ENCODE measurements around the gene ATP8A2.
A peak's percentile ranks its signal among the peaks of the same experiment; 100 is the strongest.

Gene ATP8A2

DNA sequence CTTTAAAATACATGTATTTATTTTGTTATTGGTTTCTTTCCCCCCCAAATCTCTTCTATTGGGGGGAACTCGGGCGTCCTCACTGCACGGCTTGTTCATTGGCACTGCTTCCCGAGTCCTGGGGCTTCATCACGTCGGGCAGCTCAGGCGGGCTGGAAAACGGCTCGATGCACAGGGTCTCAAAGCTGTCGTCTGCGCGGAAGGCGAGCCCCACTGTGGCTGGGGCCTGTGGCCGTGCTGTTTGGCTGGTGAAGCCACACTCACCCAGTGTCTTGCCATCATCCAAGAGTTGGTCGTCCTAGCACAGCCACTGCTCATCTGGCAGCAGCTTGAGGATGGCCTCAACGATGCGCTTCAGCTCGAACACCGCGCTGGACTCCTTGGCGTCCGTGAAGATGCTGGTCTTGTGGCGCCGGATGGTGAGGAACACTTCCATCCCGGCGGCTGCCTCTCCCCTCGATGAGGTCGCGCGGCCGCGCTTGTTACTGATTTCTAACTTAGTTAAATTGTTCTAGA is 6.0 kb upstream of the ATP8A2 start:
- no peak for DNase-seq
- no peaks in the 10 kb centered on the region for H3K4me1 ChIP-seq
- no peaks in the 10 kb centered on the region for H3K9me3 ChIP-seq
- intact Hi-C loops (cut with DNase I; ENCODE audit: low total_unique reads): no loop called here
- no peak overlapping the region for H3K4me3 ChIP-seq
- H3K27ac ChIP-seq: no peak overlapping the region
- TF ChIP-seq, protein P1, sequence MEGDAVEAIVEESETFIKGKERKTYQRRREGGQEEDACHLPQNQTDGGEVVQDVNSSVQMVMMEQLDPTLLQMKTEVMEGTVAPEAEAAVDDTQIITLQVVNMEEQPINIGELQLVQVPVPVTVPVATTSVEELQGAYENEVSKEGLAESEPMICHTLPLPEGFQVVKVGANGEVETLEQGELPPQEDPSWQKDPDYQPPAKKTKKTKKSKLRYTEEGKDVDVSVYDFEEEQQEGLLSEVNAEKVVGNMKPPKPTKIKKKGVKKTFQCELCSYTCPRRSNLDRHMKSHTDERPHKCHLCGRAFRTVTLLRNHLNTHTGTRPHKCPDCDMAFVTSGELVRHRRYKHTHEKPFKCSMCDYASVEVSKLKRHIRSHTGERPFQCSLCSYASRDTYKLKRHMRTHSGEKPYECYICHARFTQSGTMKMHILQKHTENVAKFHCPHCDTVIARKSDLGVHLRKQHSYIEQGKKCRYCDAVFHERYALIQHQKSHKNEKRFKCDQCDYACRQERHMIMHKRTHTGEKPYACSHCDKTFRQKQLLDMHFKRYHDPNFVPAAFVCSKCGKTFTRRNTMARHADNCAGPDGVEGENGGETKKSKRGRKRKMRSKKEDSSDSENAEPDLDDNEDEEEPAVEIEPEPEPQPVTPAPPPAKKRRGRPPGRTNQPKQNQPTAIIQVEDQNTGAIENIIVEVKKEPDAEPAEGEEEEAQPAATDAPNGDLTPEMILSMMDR (IDR thresholded peaks at IDR 0.05): no peak
- peaks cover 0 to 16% of the 10 kb centered on the region in 2 donors for H3K27me3 ChIP-seq
- H3K36me3 ChIP-seq: no peaks in the 10 kb centered on the region

DNA sequence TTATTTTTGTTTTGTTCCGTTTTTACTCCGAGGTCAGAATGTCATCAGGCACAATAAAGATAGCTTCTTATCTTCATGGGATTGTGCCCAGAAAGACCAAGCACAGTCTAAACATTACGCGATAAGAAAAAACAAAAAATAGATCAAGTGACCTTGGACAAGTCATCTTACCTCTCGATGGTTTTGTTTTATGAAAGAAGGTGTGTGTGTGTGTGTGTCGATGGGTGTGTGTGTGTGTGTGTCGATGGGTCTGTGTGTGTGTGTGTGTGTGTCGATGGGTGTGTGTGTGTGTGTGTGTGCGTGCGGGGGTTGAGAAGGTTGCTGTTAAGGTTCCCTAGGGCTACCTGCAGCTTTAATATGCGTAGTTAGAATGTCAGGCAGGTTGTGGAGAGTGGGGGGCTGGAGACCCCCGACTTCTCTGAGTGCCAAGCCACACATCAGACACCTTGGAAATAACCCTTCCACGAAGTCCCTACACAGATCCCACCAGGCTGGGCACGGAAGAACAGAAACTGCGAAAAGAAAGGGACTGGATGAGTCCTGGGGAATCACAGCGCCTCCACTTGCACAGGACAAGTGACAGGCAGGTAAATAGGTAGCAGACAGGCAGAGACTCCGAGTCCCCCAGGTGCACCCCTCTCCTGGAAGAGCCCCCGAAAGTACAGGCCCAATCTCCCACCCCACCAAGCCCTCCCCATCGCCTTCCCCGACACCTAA is 458 bp upstream of the ATP8A2 start:
- H3K36me3 ChIP-seq: no peaks in the 10 kb centered on the region
- H3K9me3 ChIP-seq: no peaks in the 10 kb centered on the region
- H3K27ac ChIP-seq: no peak overlapping the region
- H3K4me3 ChIP-seq: peak overlapping the region in 1 of 2 donors; percentile 33
- TF ChIP-seq, protein P1 (IDR thresholded peaks at IDR 0.05): no peak
- intact Hi-C loops (cut with DNase I; ENCODE audit: low total_unique reads): no loop called here
- H3K4me1 ChIP-seq: peaks cover 0 to 11% (median 8%) of the 10 kb centered on the region in 4 donors
- DNase-seq: no peak
- peaks cover 3 to 63% of the 10 kb centered on the region in 2 donors for H3K27me3 ChIP-seq

DNA sequence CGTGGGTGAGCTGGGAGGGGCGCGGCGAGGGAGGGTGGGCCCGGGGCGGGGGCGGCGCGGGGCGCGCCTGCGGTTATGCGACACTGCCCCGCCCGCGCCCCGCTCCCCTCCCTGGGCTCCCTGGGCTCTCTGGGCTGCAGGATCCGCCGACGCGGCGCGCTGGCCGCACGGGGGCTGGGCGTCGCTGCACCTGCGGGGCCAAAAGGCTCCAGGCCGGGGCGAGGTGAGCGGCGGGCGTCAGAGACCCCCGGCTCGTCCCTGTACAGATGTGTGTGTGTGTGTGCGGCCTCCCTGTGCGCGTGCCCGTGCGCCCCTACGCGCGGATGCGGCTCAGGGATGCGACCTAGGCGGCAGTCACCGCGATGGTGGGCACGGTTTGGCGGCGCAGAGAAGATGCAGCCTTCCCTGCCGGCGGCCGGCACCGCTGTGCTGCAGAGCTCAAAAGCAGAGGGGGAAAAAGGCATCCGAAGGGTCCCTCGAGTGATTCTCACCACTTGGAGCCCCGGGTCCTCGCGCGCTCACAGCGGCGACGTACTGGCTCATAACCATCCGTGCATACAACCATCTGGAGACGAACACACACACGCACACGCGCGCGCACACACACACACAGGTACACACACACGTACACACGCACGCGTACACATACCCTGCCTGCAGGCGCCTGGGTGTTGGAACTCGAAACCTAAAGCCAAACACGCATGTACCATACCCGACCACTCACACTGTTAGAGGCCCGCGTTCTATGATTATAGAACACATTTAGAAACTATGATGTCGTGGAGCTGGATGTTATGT is 709 bp downstream of the ATP8A2 start:
- TF ChIP-seq, protein P1 (IDR thresholded peaks at IDR 0.05): no peak
- intact Hi-C loops (cut with DNase I; ENCODE audit: low total_unique reads): no loop called here
- Histone ChIP-seq H3K36me3 (no peaks in the 10 kb centered on the region), H3K27me3 (peaks cover 3 to 70% of the 10 kb centered on the region in 2 donors), H3K4me3 (peak overlapping the region; percentile 13 to 33), H3K27ac (no peak overlapping the region), H3K4me1 (peaks cover 0 to 11% (median 8%) of the 10 kb centered on the region in 4 donors), H3K9me3 (no peaks in the 10 kb centered on the region)
- DNase-seq: no peak

DNA sequence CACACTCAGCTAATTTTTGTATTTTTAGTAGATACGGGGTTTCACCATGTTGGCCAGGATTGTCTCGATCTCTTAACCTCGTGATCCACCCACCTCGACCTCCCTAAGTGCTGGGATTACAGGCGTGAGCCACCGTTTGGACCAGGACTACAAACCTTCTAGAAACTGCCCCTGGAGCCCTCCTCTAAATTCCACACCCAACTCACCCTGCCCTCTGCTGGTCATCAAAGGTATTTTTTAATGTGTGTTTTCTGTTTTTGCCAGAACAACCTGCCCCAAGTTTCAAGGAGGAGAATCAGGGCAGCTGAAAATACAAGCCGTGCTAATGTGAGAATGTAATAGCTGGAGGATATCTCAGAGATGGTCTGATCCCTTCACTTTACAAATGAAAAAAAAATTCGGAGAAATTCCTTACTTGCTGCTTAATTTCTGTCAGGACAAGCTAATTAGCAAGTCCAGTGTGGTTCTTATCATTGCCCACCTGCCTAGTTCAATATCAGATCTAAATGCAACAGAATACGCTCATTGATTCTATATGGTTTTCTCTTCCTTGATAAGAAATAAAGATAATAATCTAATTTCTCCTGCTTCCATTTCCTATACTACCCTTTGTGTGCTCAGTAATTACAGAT is 4.1 kb downstream of the ATP8A2 start:
- Histone ChIP-seq H3K9me3 (no peaks in the 10 kb centered on the region), H3K4me1 (peaks cover 0 to 11% (median 8%) of the 10 kb centered on the region in 4 donors), H3K27me3 (peaks cover 3 to 58% of the 10 kb centered on the region in 2 donors), H3K36me3 (no peaks in the 10 kb centered on the region), H3K4me3 (no peak overlapping the region), H3K27ac (no peak overlapping the region)
- TF ChIP-seq, protein P1 (IDR thresholded peaks at IDR 0.05): peak; percentile 43 to 54
- DNase-seq: no peak
- intact Hi-C loops (cut with DNase I; ENCODE audit: low total_unique reads): no loop called here

DNA sequence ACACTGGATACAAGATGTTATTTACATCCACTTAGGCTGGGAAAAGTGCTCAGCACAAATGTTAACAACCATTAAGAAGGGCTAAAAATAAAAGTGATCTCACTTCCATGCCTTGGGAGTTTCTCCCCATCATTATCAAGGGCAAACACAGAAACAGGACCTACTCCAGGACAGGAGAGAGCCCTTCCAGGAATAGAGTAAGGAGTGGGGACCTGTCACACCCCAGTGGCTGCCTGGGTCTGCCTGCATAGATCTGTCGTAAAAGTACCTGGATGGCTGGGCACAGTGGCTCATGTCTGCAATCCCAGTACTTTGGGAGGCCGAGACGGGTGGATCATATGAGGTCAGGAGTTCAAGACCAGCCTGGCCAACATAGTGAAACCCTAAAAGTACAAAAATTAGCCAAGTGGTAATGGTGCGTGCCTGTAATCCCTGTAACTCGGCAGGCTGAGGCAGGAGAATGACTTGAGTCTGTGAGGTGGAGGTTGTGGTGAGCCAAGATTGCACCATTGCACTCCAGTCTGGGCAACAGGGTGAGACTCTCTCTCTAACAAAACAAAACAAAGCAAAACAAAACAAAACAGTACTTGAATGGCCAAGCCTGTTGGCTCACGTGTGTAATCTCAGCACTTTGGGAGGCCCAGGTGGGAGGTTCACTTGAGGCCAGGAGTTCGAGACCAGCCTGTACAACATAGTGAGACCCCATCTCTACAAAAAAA is 5.6 kb downstream of the ATP8A2 start:
- H3K27me3 ChIP-seq: peaks cover under 1 to 45% of the 10 kb centered on the region in 2 donors
- intact Hi-C loops (cut with DNase I; ENCODE audit: low total_unique reads): no loop called here
- TF ChIP-seq, protein P1 (IDR thresholded peaks at IDR 0.05): no peak
- peaks cover 0 to 4% (median 2%) of the 10 kb centered on the region in 4 donors for H3K4me1 ChIP-seq
- no peak overlapping the region for H3K4me3 ChIP-seq
- no peaks in the 10 kb centered on the region for H3K36me3 ChIP-seq
- no peak for DNase-seq
- no peaks in the 10 kb centered on the region for H3K9me3 ChIP-seq
- H3K27ac ChIP-seq: no peak overlapping the region

All from tibial artery (tissue), 4 donors.